ENCODE measurements around the gene DNAI2.

- TF ChIP-seq CTCF (IDR thresholded peaks at IDR 0.05 in 2 of 3, conservative IDR thresholded peaks at IDR 0.05 in 1 of 3; ENCODE audit: borderline replicate concordance in 1 of 3, insufficient read depth in 1 of 3, low read depth in 2 of 3, low read length in 2 of 3) (no peak), EGR1 (IDR thresholded peaks at IDR 0.05; ENCODE audit: low read depth) (no peak), YY1 (IDR thresholded peaks at IDR 0.05; ENCODE audit: extremely low read depth, insufficient replicate concordance, low read depth, low read length) (no peak), MAX (IDR thresholded peaks at IDR 0.05) (no peak), TCF7L2 (IDR thresholded peaks at IDR 0.05; ENCODE audit: borderline replicate concordance, extremely low read depth, insufficient read depth, insufficient read length) (no peak), ZNF274 (IDR thresholded peaks at IDR 0.05; ENCODE audit: low read depth, low read length) (no peak), EZH2phosphoT487 (IDR thresholded peaks at IDR 0.05; ENCODE audit: borderline replicate concordance) (no peak), POLR2A (IDR thresholded peaks at IDR 0.05; ENCODE audit: borderline replicate concordance, extremely low read depth, insufficient read depth, insufficient read length) (no peak), JUND (IDR thresholded peaks at IDR 0.05) (no peak), EZH2 (IDR thresholded peaks at IDR 0.05) (no peak), RAD21 (IDR thresholded peaks at IDR 0.05; ENCODE audit: low read depth) (no peak)
Measured at GRCh38 chr17:74241431-74241830, 32.6 kb upstream of the DNAI2 start.

All from HCT116 (cell line).